Endothelial cell (in vitro differentiated cells): ENCODE data around the gene CELA3A. TPM values are rescaled to one million over a fixed set of nuclear protein-coding genes. Genes with fewer than 3 reads are reported as not detected.

Experiments
- DNase-seq: peaks from one replicate; pipeline ENCODE4 v3.0.0; 2021; ENCODE audit warnings: low spot score
- H3K27ac Mint-ChIP-seq: one replicate; pipeline ENCODE4 v1.8.0; 2021; ENCODE audit warnings: mixed read lengths, inconsistent platforms; ENCODE audit not compliant: unreplicated experiment
- H3K27me3 Mint-ChIP-seq: one replicate; pipeline ENCODE4 v1.8.0; 2021; ENCODE audit warnings: mild to moderate bottlenecking, moderate library complexity, mixed read lengths, inconsistent platforms; ENCODE audit not compliant: unreplicated experiment
- H3K36me3 Mint-ChIP-seq: one replicate; pipeline ENCODE4 v1.8.0; 2021; ENCODE audit warnings: mild to moderate bottlenecking, low read depth, mixed read lengths, inconsistent platforms; ENCODE audit not compliant: unreplicated experiment
- H3K4me1 Mint-ChIP-seq: one replicate; pipeline ENCODE4 v1.8.0; 2021; ENCODE audit warnings: mild to moderate bottlenecking, mixed read lengths, inconsistent platforms; ENCODE audit not compliant: unreplicated experiment
- H3K4me3 Mint-ChIP-seq: one replicate; pipeline ENCODE4 v1.8.0; 2021; ENCODE audit warnings: mild to moderate bottlenecking, mixed read lengths, inconsistent platforms; ENCODE audit not compliant: unreplicated experiment
- H3K9me3 Mint-ChIP-seq: one replicate; pipeline ENCODE4 v1.8.0; 2021; ENCODE audit warnings: mixed read lengths, inconsistent platforms; ENCODE audit not compliant: unreplicated experiment
- total RNA-seq: library from RNA; stranded (reverse); fragmentation: NEBNext Ultra II Directional; extraction: Animal tissue kit (Norgen Biotek cat#: 25700); gene quantifications from one replicate; pipeline ENCODE4 v1.2.1, GENCODE V29; 2021; ENCODE audit not compliant: unreplicated experiment
- TF ChIP-seq, protein P1 (sequence below): fragments of 200-600 bp; sonication (generic); IDR thresholded peaks from one replicate; pipeline ENCODE4 v1.5.0; 2021; ENCODE audit warnings: antibody characterized with exemption; ENCODE audit not compliant: unreplicated experiment

CELA3A gene
- total RNA-seq, 1 donor from 2014 or later = not detected

DNA sequence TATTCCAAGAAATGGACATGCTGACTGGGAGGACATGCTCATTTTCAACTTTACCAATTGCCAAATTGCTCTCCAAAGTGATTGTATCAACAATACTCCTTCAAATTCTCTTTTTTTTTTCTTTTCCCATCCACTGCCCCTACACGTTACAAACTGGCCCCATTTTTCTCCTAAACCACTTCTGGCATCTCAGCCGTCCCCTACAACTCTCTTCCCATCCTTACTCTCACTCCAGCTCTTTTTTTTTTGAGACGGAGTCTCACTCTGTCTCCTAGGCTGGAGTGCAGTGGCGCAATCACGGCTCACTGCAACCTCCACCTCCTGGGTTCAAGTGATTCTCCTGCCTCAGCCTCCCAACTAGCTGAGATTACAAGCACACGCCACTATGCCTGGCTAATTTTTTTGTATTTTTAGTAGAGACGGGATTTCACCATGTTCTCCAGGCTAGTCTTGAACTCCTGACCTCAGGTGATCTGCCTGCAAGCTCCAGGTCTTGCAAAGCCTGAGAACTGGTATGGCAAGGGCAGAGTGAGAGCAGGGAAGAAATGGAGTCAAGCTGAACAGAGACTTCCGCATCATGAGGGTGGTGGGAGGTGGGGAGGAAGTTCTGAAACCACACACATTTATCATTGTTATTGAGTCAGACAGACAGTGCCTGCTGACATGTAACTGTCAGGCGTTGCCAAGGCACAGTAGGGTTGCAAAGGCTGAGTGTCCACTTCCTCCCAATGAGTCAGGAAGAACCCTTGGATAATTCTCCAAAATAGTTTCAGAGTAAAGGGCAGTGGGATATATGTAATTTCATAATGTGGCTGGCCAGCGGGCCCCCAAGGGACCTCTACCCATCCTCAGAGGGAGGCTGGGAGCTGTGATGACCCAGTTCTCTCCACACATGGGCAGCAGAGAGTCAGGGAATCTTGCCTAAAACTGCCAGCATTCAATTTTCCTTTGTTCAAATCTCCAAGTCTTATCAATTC is 17.4 kb downstream of the CELA3A start:
- peaks cover 7% of the 10 kb centered on the region for H3K4me1 Mint-ChIP-seq

DNA sequence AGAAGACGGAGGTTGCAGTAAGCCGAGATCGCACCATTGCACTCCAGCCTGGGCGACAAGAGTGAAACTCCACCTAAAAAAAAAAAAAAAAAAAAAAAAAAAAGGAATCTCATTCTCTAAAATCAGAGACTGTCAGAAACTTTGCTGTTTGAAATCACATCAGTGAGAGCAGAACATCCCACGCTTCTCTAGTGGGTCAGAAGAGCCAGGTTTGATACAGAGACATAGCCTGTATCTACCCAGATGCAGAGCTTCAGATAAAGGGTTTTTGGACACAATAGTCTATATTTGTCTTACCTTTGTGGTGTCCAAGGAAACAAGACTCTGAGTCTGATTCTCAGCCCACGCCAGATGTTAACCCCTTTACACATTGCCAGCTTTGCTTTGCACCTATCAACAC is 19.6 kb downstream of the CELA3A start:
- DNase-seq = no peak
- no peaks in the 10 kb centered on the region for H3K36me3 Mint-ChIP-seq
- no peak overlapping the region for H3K27ac Mint-ChIP-seq
- no peak overlapping the region for H3K4me3 Mint-ChIP-seq
- no peaks in the 10 kb centered on the region for H3K9me3 Mint-ChIP-seq
- H3K27me3 Mint-ChIP-seq = peaks cover 9% of the 10 kb centered on the region
- peaks cover 16% of the 10 kb centered on the region for H3K4me1 Mint-ChIP-seq
- TF ChIP-seq, protein P1, sequence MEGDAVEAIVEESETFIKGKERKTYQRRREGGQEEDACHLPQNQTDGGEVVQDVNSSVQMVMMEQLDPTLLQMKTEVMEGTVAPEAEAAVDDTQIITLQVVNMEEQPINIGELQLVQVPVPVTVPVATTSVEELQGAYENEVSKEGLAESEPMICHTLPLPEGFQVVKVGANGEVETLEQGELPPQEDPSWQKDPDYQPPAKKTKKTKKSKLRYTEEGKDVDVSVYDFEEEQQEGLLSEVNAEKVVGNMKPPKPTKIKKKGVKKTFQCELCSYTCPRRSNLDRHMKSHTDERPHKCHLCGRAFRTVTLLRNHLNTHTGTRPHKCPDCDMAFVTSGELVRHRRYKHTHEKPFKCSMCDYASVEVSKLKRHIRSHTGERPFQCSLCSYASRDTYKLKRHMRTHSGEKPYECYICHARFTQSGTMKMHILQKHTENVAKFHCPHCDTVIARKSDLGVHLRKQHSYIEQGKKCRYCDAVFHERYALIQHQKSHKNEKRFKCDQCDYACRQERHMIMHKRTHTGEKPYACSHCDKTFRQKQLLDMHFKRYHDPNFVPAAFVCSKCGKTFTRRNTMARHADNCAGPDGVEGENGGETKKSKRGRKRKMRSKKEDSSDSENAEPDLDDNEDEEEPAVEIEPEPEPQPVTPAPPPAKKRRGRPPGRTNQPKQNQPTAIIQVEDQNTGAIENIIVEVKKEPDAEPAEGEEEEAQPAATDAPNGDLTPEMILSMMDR = no peak

More for the DNA sequence above, 17.4 kb downstream of the CELA3A start:
- DNase-seq = no peak
- TF ChIP-seq, protein P1 = no peak
- Mint-ChIP-seq H3K27ac (no peak overlapping the region), H3K36me3 (no peaks in the 10 kb centered on the region), H3K9me3 (no peaks in the 10 kb centered on the region), H3K27me3 (peaks cover 6% of the 10 kb centered on the region), H3K4me3 (no peak overlapping the region)

DNA sequence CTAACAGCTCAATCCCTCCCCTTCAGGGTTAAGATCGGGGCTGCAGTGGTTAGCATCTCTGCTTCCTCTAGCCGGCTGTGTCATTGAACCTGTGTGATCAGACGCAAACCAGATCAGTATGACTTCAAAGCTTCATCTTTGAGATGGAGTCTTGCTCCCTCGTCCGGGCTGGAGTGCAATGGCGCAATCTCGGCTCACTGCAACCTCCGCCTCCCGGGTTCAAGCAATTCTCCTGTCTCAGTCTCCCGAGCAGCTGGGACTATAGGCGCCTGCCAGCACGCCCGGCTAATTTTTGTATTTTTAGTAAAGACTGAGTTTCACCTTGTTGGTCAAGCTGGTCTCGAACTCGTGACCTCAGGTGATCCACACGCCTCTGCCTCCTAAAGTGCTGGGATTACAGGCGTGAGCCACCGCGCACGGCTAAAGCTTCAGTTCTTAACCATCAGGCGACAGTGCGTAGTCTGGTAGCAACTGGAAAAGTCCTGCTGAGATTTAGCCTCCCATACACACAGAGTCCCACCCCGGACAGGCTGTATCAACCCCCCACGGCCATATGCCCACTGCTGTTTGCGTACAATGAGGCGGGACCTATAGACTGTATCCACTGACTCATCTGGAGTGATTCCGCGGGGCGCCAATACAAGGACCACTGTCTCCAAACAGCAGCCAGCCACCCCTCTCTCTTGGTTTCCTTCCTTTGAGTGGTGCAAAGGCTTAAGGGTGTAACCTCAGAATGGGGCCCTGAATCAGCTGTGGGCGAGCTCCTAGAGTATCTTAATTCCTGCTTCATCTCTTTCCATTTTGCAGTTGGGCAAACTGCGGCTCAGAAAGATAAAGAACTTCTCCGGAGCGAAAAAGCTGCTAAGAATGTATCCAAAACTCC is 23.3 kb downstream of the CELA3A start:
- H3K4me1 Mint-ChIP-seq = peaks cover 13% of the 10 kb centered on the region
- H3K36me3 Mint-ChIP-seq = no peaks in the 10 kb centered on the region
- peak; percentile 50 for DNase-seq
- peak overlapping the region; percentile 94 for H3K4me3 Mint-ChIP-seq
- no peaks in the 10 kb centered on the region for H3K9me3 Mint-ChIP-seq
- TF ChIP-seq, protein P1 = no peak
- H3K27me3 Mint-ChIP-seq = peaks cover 9% of the 10 kb centered on the region
- H3K27ac Mint-ChIP-seq = peak overlapping the region; percentile 99

GRCh38 chr1:22025368-22026155 is 24.1 kb downstream of the CELA3A start:
- peak overlapping the region; percentile 99 for H3K27ac Mint-ChIP-seq
- no peaks in the 10 kb centered on the region for H3K36me3 Mint-ChIP-seq
- H3K27me3 Mint-ChIP-seq = peaks cover 9% of the 10 kb centered on the region
- H3K4me1 Mint-ChIP-seq = peaks cover 13% of the 10 kb centered on the region
- TF ChIP-seq, protein P1 = no peak
- H3K9me3 Mint-ChIP-seq = no peaks in the 10 kb centered on the region
- H3K4me3 Mint-ChIP-seq = peak overlapping the region; percentile 94
- peak; percentile 81 for DNase-seq
